SH-SY5Y (cell line): ENCODE results near the gene EBF3.

Experiments used
- GATA2 ChIP-seq: IDR thresholded peaks from 2 replicates; pipeline ENCODE4 v1.6.1; 2011; ENCODE audit warnings: mild to moderate bottlenecking, low read depth, low read length
- GATA3 ChIP-seq: IDR thresholded peaks from 2 replicates; pipeline ENCODE4 v1.6.1; 2011; ENCODE audit warnings: low read depth, mild to moderate bottlenecking, low read length, moderate library complexity

GRCh38 chr10:129869596-129870473, 94.2 kb downstream of the EBF3 start:
- no peak; the same call in 1 of the 2 replicates for TF ChIP-seq GATA3
- peak; percentile 97 for TF ChIP-seq GATA2
